Nucleus accumbens (tissue), 56 donors: ENCODE data around the gene NSDHL.
"Not testable (repeated sequence)": the region's sequence is repeated elsewhere in the genome, so short reads cannot be mapped to it uniquely, and the experiment has no call there.

ENCODE experiments used
- DNase-seq, 56 donors: peaks; one replicate each; lab custom pipeline; 2025; lab: John Stamatoyannopoulos, UW

The NSDHL gene

GRCh38 chrX:152908486-152908885 lies 77.6 kb downstream of the NSDHL start:
- no peak for DNase-seq

GRCh38 chrX:152910018-152910417 lies 79.2 kb downstream of the NSDHL start:
- DNase-seq: not testable (repeated sequence)

GRCh38 chrX:152912106-152912505 lies 81.2 kb downstream of the NSDHL start:
- DNase-seq: no peak

- DNase-seq: no peak
These were observed 81.8 kb downstream of the NSDHL start for GRCh38 chrX:152912641-152913040.

GRCh38 chrX:152913346-152913745 lies 82.5 kb downstream of the NSDHL start:
- no peak for DNase-seq

GRCh38 chrX:152913910-152914309 lies 83.0 kb downstream of the NSDHL start:
- DNase-seq: no peak

GRCh38 chrX:152915541-152916241 lies 84.8 kb downstream of the NSDHL start:
- DNase-seq: peak in 5 of 56 donors; percentile 3 to 12 (median 7)

GRCh38 chrX:152917656-152918579 lies 87.1 kb downstream of the NSDHL start:
- DNase-seq: peak in 8 of 56 donors; percentile 5 to 27 (median 9)

GRCh38 chrX:152918707-152919106 lies 87.8 kb downstream of the NSDHL start:
- no peak for DNase-seq
